ENCODE results near the gene GPC3. TPM values are rescaled to one million over a fixed set of nuclear protein-coding genes. Genes with fewer than 3 reads are reported as not detected.
A peak's percentile ranks its signal among the peaks of the same experiment; 100 is the strongest.

Gene GPC3
- polyA plus RNA-seq, 1 donor: 75.8 TPM

GRCh38 chrX:133933316-133933715 is 52.1 kb downstream of the GPC3 start:
- H3K4me3 ChIP-seq (ENCODE audit: low read length): no peak overlapping the region
- no peaks in the 10 kb centered on the region for H3K9me3 ChIP-seq (ENCODE audit: control insufficient read depth, low read depth, low read length)
- peaks cover 3% of the 10 kb centered on the region for H3K4me1 ChIP-seq (ENCODE audit: control insufficient read depth, insufficient read depth, low read length)
- WGBS (ENCODE audit: insufficient coverage, low lambda C conversion rate): no CpG with 5 or more reads among the region's 2 CpGs
- no peak overlapping the region for H3K27ac ChIP-seq (ENCODE audit: low read length)
- DNase-seq: no peak
- no peaks in the 10 kb centered on the region for H3K36me3 ChIP-seq (ENCODE audit: control insufficient read depth, insufficient read depth, low read length)
- H3K27me3 ChIP-seq (ENCODE audit: control insufficient read depth, insufficient read depth, low read length): no peaks in the 10 kb centered on the region

GRCh38 chrX:133929836-133930464 is 55.4 kb downstream of the GPC3 start:
- Histone ChIP-seq H3K36me3 (ENCODE audit: control insufficient read depth, insufficient read depth, low read length) (no peaks in the 10 kb centered on the region), H3K4me1 (ENCODE audit: control insufficient read depth, insufficient read depth, low read length) (no peaks in the 10 kb centered on the region), H3K9me3 (ENCODE audit: control insufficient read depth, low read depth, low read length) (no peaks in the 10 kb centered on the region), H3K27ac (ENCODE audit: low read length) (no peak overlapping the region), H3K27me3 (ENCODE audit: control insufficient read depth, insufficient read depth, low read length) (no peaks in the 10 kb centered on the region), H3K4me3 (ENCODE audit: low read length) (no peak overlapping the region)
- DNase-seq: no peak
- WGBS (ENCODE audit: insufficient coverage, low lambda C conversion rate): no CpG with 5 or more reads among the region's 2 CpGs

GRCh38 chrX:133928365-133928764 is 57.0 kb downstream of the GPC3 start:
- WGBS (ENCODE audit: insufficient coverage, low lambda C conversion rate): no CpG with 5 or more reads among the region's 1 CpG
- Histone ChIP-seq H3K36me3 (ENCODE audit: control insufficient read depth, insufficient read depth, low read length) (no peaks in the 10 kb centered on the region), H3K27me3 (ENCODE audit: control insufficient read depth, insufficient read depth, low read length) (no peaks in the 10 kb centered on the region), H3K27ac (ENCODE audit: low read length) (no peak overlapping the region), H3K4me3 (ENCODE audit: low read length) (no peak overlapping the region), H3K9me3 (ENCODE audit: control insufficient read depth, low read depth, low read length) (no peaks in the 10 kb centered on the region), H3K4me1 (ENCODE audit: control insufficient read depth, insufficient read depth, low read length) (no peaks in the 10 kb centered on the region)
- no peak for DNase-seq

- no peaks in the 10 kb centered on the region for H3K9me3 ChIP-seq (ENCODE audit: control insufficient read depth, low read depth, low read length)
- no peak overlapping the region for H3K4me3 ChIP-seq (ENCODE audit: low read length)
- WGBS (ENCODE audit: insufficient coverage, low lambda C conversion rate): no CpG with 5 or more reads among the region's 4 CpGs
- no peaks in the 10 kb centered on the region for H3K27me3 ChIP-seq (ENCODE audit: control insufficient read depth, insufficient read depth, low read length)
- H3K36me3 ChIP-seq (ENCODE audit: control insufficient read depth, insufficient read depth, low read length): no peaks in the 10 kb centered on the region
- no peak overlapping the region for H3K27ac ChIP-seq (ENCODE audit: low read length)
- DNase-seq: no peak
- no peaks in the 10 kb centered on the region for H3K4me1 ChIP-seq (ENCODE audit: control insufficient read depth, insufficient read depth, low read length)
Observed at GRCh38 chrX:133926809-133927208, 58.6 kb downstream of the GPC3 start.

- Histone ChIP-seq H3K27me3 (ENCODE audit: control insufficient read depth, insufficient read depth, low read length) (no peaks in the 10 kb centered on the region), H3K4me1 (ENCODE audit: control insufficient read depth, insufficient read depth, low read length) (no peaks in the 10 kb centered on the region), H3K9me3 (ENCODE audit: control insufficient read depth, low read depth, low read length) (no peaks in the 10 kb centered on the region), H3K36me3 (ENCODE audit: control insufficient read depth, insufficient read depth, low read length) (no peaks in the 10 kb centered on the region), H3K27ac (ENCODE audit: low read length) (no peak overlapping the region), H3K4me3 (ENCODE audit: low read length) (no peak overlapping the region)
- no CpG with 5 or more reads among the region's 1 CpG for WGBS (ENCODE audit: insufficient coverage, low lambda C conversion rate)
- no peak for DNase-seq
Observed at GRCh38 chrX:133926099-133926498, 59.3 kb downstream of the GPC3 start.

- no CpG with 5 or more reads among the region's 4 CpGs for WGBS (ENCODE audit: insufficient coverage, low lambda C conversion rate)
- no peak overlapping the region for H3K4me3 ChIP-seq (ENCODE audit: low read length)
- no peaks in the 10 kb centered on the region for H3K4me1 ChIP-seq (ENCODE audit: control insufficient read depth, insufficient read depth, low read length)
- no peaks in the 10 kb centered on the region for H3K36me3 ChIP-seq (ENCODE audit: control insufficient read depth, insufficient read depth, low read length)
- no peak for DNase-seq
- H3K9me3 ChIP-seq (ENCODE audit: control insufficient read depth, low read depth, low read length): no peaks in the 10 kb centered on the region
- H3K27me3 ChIP-seq (ENCODE audit: control insufficient read depth, insufficient read depth, low read length): no peaks in the 10 kb centered on the region
- no peak overlapping the region for H3K27ac ChIP-seq (ENCODE audit: low read length)
Observed at GRCh38 chrX:133924548-133924947, 60.8 kb downstream of the GPC3 start.

- Histone ChIP-seq H3K27me3 (ENCODE audit: control insufficient read depth, insufficient read depth, low read length) (no peaks in the 10 kb centered on the region), H3K9me3 (ENCODE audit: control insufficient read depth, low read depth, low read length) (no peaks in the 10 kb centered on the region), H3K4me3 (ENCODE audit: low read length) (no peak overlapping the region), H3K27ac (ENCODE audit: low read length) (no peak overlapping the region), H3K36me3 (ENCODE audit: control insufficient read depth, insufficient read depth, low read length) (no peaks in the 10 kb centered on the region), H3K4me1 (ENCODE audit: control insufficient read depth, insufficient read depth, low read length) (no peaks in the 10 kb centered on the region)
- no peak for DNase-seq
- no CpG with 5 or more reads among the region's 3 CpGs for WGBS (ENCODE audit: insufficient coverage, low lambda C conversion rate)
Observed at GRCh38 chrX:133923548-133923947, 61.8 kb downstream of the GPC3 start.

- DNase-seq: peak in 1 of 2 donors; percentile 9
- Histone ChIP-seq H3K36me3 (ENCODE audit: control insufficient read depth, insufficient read depth, low read length) (no peaks in the 10 kb centered on the region), H3K27ac (ENCODE audit: low read length) (no peak overlapping the region), H3K4me3 (ENCODE audit: low read length) (no peak overlapping the region), H3K27me3 (ENCODE audit: control insufficient read depth, insufficient read depth, low read length) (no peaks in the 10 kb centered on the region), H3K4me1 (ENCODE audit: control insufficient read depth, insufficient read depth, low read length) (no peaks in the 10 kb centered on the region), H3K9me3 (ENCODE audit: control insufficient read depth, low read depth, low read length) (no peaks in the 10 kb centered on the region)
- 33% methylated on average over 1 of the region's 5 CpGs for WGBS (ENCODE audit: insufficient coverage, low lambda C conversion rate)
Observed at GRCh38 chrX:133923113-133923512, 62.3 kb downstream of the GPC3 start.

GRCh38 chrX:133922390-133922771 is 63.0 kb downstream of the GPC3 start:
- Histone ChIP-seq H3K4me3 (ENCODE audit: low read length) (no peak overlapping the region), H3K9me3 (ENCODE audit: control insufficient read depth, low read depth, low read length) (no peaks in the 10 kb centered on the region), H3K36me3 (ENCODE audit: control insufficient read depth, insufficient read depth, low read length) (no peaks in the 10 kb centered on the region), H3K27ac (ENCODE audit: low read length) (no peak overlapping the region), H3K27me3 (ENCODE audit: control insufficient read depth, insufficient read depth, low read length) (no peaks in the 10 kb centered on the region), H3K4me1 (ENCODE audit: control insufficient read depth, insufficient read depth, low read length) (no peaks in the 10 kb centered on the region)
- WGBS (ENCODE audit: insufficient coverage, low lambda C conversion rate): no CpG with 5 or more reads among the region's 2 CpGs
- no peak for DNase-seq

- Histone ChIP-seq H3K36me3 (ENCODE audit: control insufficient read depth, insufficient read depth, low read length) (no peaks in the 10 kb centered on the region), H3K4me1 (ENCODE audit: control insufficient read depth, insufficient read depth, low read length) (no peaks in the 10 kb centered on the region), H3K27me3 (ENCODE audit: control insufficient read depth, insufficient read depth, low read length) (no peaks in the 10 kb centered on the region), H3K9me3 (ENCODE audit: control insufficient read depth, low read depth, low read length) (no peaks in the 10 kb centered on the region), H3K4me3 (ENCODE audit: low read length) (no peak overlapping the region), H3K27ac (ENCODE audit: low read length) (no peak overlapping the region)
- DNase-seq: peak in 1 of 2 donors; percentile 39
- WGBS (ENCODE audit: insufficient coverage, low lambda C conversion rate): no CpG with 5 or more reads among the region's 7 CpGs
Observed at GRCh38 chrX:133921764-133922389, 63.5 kb downstream of the GPC3 start.

- WGBS (ENCODE audit: insufficient coverage, low lambda C conversion rate): no CpG with 5 or more reads among the region's 2 CpGs
- Histone ChIP-seq H3K27ac (ENCODE audit: low read length) (no peak overlapping the region), H3K27me3 (ENCODE audit: control insufficient read depth, insufficient read depth, low read length) (no peaks in the 10 kb centered on the region), H3K9me3 (ENCODE audit: control insufficient read depth, low read depth, low read length) (no peaks in the 10 kb centered on the region), H3K4me1 (ENCODE audit: control insufficient read depth, insufficient read depth, low read length) (no peaks in the 10 kb centered on the region), H3K36me3 (ENCODE audit: control insufficient read depth, insufficient read depth, low read length) (no peaks in the 10 kb centered on the region), H3K4me3 (ENCODE audit: low read length) (no peak overlapping the region)
- DNase-seq: no peak
Observed at GRCh38 chrX:133921086-133921485, 64.3 kb downstream of the GPC3 start.
